Caki2 (cell line): ENCODE data around the gene B3GNT9. TPM values are rescaled to one million over a fixed set of nuclear protein-coding genes. Genes with fewer than 3 reads are reported as not detected.
"Not testable (repeated sequence)": the region's sequence is repeated elsewhere in the genome, so short reads cannot be mapped to it uniquely, and the experiment has no call there.

ENCODE experiments used
- DNase-seq: peaks from one replicate; pipeline ENCODE4 v3.0.0-alpha.2; 2015; ENCODE audit warnings: low read depth
- in situ Hi-C: cut with HindIII; loops from 2 replicates; pipeline ENCODE4 v1.10.0; 2016; ENCODE audit warnings: low sequenced_read_pairs, low pct_unique_long_range_greater_than_20kb, mixed read lengths
- total RNA-seq: library from RNA; depleted of rRNA; stranded (reverse); fragments of >200 nt; shearing (Covaris generic); gene quantifications from 2 replicates; pipeline ENCODE4 v1.2.3, GENCODE V29; 2014; ENCODE audit warnings: low replicate concordance

The B3GNT9 gene
- total RNA-seq, 1 experiment from 2014 or later = 1.1 TPM

DNA sequence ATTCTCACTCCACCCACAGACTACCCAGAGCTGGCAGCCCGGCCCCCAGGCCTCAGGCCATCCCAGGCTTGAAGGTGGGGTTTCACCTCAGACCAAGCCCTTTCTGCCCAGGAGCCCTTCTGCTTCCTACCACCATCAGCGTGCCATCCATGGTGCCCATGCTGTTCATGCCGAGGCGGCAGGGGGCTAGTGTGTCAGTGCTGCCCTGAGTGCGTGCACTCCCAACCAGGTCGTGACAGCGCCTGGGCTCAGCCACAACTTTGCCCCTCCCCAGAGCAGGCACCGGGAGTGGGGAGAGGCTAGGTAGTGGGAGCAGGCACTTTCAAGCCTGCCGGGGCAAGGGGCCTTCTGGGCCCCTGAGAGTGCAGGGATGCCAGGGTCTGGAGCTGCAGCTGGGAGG is 8.5 kb downstream of the B3GNT9 start:
- no peak for DNase-seq
- in situ Hi-C loops = no loop called here

DNA sequence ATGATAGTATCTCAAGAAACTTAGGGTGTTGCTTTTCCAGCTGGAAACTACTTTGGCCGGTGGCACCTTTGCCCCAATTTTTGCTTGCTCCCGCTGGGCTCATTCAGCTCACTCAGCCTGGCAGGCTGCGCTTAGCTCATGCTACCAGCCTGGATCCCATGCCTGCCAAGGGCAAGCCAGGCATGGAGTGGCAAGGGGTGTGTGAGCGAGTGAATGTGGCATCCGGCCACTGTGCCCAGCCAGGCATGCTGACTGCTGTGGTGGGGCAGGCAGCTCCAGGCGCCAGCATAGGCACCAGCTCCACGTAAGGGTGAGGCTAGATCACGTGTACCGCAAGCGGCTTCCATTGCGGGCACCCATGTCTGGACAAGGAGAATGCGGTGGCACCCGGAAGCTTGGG is 9.4 kb downstream of the B3GNT9 start:
- in situ Hi-C loops = no loop called here
- no peak for DNase-seq

DNA sequence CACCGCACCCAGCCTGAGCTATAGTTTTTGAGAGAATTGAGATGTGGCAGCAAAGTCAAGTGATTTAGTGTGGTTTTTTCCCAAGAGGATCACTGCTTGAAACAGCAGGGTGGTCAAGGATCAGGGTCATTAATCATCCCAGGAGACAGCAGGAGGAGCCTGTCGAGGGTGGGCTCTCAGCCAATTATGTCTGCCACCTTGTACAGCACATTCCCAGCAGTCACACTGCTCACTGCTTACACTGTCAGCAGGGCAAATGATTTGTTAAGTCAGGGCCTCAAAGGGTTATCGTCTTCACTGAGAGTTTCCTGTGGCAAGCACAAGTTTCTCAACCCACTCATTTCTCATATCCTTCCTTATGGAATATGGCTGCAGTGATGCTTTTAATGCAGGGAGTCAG is 13.2 kb downstream of the B3GNT9 start:
- DNase-seq = peak; percentile 35
- in situ Hi-C loops = no loop called here

DNA sequence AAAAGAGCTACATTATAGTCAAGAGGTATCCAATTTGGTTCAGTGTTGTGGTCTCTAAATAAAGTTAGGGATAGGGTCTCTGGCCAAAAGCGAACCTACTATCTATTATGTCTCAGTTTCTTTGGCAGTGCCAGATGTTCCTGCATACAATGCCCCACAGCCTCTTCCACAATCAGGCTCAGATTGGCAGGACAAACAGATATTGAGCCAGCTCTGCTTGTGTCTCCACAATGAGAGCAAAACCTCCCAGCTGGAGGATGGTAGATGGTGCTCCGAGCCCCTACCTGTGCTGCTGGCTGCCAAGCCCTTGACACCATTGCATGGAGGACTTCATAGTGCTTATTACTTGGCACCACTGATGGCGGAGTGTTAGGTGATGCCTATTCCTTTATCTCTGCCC is 21.4 kb downstream of the B3GNT9 start:
- in situ Hi-C loops = no loop called here
- DNase-seq = no peak

DNA sequence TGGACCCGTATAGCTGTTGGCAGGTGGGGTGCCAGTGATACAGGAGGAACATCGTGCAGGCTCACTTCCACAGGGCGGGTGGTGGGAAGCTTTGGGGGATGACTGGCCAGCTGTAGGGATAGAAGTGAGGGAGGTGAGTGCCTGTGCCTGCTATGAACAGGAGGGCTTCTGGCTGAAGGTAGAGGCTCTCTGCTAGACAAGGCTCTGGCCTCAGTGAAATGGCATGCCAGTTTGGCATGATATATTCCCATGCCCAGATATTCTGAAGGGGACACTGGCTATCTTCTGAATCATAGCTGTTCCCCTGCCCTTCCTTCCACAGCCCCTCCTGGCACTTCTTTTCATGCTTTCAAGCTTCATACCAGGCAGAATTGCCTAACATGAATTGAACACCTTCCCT is 21.9 kb downstream of the B3GNT9 start:
- no peak for DNase-seq
- in situ Hi-C loops = no loop called here

DNA sequence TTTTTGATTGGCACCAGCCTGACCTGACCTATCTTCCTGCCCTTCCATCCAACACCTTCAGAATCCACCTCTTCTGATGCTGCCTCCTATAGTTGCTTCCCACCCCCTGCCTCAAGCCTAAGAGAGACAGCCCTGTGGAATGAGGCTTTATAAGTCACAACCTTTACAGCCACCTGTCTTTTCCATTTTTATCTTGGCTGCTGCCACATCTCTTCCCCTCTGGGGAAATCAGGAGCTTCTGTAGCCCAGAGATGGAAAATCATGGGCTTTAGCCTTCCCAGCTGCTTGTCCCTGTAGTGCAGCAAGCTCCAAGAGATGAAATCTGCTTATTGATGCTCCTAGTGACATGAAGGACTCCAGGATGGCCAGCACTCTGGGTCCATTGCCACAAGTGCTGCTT is 22.4 kb downstream of the B3GNT9 start:
- in situ Hi-C loops = no loop called here
- DNase-seq = no peak

DNA sequence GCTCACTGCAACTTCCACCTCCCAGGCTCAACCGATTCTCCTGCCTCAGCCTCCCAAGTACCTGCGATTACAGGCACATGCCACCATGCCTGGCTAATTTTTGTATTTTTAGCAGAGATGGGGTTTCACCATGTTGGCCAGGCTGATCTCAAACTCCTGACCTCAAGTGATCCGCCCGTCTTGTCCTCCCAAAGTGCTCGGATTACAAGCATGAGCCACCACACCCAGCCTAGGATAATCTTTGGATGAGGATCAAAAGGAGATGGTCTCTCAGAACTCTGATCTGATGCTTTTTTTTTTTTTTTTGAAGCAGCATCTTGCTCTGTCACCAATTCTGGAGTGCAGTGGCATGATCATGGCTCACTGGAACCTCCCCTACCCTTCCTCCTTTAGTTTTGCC is 28.0 kb downstream of the B3GNT9 start:
- DNase-seq, in situ Hi-C loops: not testable (repeated sequence)

DNA sequence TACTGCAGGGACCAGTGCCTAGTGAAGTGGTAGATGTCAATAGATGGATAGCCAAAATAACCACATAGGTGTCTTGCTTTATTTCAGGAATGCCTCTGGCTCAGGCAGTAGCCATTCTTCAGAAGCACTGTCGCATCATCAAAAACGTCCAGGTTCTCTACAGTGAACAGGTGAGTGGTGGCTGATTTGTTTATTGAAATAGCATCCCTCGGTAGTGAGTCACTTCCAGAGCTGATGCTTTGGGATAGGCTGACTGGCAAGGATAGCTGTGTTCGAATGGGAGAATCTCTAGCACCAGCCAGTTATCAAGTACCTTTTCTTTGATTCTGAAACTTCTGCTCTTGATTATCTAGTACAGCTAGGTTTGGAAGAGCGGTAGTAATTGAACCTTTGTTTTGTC is 30.8 kb downstream of the B3GNT9 start:
- DNase-seq = no peak
- in situ Hi-C loops = no loop called here

DNA sequence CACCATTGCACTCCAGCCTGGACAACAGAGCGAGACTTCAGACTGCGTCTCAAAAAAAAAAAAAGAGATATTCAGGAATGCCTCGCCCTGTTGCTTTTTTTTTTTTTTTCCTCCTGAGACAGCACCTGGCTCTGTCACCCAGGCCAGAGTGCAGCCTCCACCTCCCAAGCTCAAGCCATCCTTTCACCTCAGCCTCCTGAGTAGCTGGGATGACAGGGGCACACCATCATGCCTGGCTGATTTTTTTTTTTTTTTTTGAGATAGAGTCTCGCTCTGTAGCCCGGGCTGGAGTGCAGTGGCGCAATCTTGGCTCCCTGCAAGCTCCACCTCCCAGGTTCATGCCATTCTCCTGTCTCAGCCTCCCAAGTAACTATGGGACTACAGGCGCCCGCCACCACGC is 33.1 kb downstream of the B3GNT9 start:
- in situ Hi-C loops = no loop called here
- DNase-seq = no peak

DNA sequence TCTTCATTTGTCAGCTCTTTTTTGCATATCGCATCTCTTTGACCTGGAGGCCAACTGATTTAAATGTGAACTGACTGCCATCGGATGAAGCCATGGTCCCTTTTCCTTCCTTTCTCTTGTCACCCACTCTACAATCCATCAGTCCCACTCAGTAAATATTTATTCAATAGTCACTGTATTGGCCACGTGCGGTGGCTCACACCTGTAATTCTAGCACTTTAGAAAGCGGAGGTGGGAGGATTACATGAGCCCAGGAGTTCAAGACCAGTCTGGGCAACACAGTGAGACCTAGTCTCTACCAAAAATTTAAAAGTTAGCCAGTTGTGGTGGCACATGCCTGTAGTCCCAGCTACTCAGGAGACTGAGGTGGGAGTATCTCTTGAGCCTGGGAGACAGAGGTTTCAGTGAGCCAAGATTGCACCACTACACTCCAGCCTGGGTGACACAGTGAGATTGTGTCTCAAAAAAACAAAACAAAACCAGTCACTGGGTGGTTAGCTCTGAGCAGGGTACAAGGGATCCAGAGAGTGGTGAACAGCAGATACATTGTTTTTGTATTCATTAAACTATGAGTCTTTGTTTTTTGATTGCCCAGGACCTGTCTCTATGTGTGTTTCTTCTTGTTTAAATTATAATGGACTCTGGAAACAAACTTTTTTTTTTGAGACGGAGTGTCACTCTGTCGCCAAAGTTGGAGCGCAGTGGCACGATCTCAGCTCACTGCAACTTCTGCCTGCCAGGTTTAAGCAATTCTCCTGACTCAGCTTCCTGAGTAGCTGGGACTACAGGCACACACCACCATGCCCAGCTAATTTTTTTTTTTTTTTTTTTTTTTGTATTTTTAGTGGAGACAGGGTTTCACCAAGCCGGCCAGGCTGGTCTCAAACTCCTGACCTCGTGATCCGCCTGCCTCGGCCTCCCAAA is 34.1 kb downstream of the B3GNT9 start:
- in situ Hi-C loops = no loop called here

DNA sequence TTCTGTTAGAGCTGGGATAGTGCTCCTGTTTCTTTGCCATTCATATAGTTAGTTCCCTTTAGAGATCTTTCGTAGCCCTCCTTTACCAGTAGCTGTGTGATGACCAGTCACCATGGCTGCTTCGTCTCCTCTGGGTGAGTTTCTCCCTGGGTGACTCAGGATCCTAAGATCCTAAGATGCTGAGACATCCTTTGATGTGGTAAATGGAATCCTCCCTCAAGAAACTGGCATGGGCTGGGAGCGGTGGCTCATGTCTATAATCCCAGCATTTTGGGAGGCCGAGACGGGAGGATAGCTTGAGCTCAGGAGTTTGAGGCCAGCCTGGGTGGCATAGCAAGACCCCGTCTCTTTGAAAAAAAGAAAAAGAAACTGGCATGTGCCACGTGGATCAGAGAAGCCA is 35.2 kb downstream of the B3GNT9 start:
- DNase-seq = peak; percentile 66
- in situ Hi-C loops = no loop called here

More for the DNA sequence above, 34.1 kb downstream of the B3GNT9 start:
- DNase-seq = no peak

DNA sequence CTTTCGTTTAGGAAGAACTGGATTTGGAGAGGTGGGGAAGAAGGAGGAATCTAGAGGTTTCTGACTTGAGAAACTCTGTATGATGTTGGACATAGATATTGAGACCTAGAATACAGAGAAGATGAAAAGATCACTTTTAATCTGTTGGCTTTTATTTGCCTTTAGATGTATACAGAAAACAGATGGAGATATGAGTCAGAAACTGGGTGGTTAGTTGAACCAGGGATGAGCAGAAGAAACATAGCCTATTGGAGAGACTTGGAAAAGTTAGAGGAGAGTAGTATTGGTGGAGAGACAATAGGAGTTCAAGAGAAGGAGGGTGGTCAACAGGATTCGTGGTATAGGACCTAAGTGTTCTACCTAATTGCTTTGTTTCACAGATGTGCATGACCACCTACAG is 36.0 kb downstream of the B3GNT9 start:
- DNase-seq = no peak

DNA sequence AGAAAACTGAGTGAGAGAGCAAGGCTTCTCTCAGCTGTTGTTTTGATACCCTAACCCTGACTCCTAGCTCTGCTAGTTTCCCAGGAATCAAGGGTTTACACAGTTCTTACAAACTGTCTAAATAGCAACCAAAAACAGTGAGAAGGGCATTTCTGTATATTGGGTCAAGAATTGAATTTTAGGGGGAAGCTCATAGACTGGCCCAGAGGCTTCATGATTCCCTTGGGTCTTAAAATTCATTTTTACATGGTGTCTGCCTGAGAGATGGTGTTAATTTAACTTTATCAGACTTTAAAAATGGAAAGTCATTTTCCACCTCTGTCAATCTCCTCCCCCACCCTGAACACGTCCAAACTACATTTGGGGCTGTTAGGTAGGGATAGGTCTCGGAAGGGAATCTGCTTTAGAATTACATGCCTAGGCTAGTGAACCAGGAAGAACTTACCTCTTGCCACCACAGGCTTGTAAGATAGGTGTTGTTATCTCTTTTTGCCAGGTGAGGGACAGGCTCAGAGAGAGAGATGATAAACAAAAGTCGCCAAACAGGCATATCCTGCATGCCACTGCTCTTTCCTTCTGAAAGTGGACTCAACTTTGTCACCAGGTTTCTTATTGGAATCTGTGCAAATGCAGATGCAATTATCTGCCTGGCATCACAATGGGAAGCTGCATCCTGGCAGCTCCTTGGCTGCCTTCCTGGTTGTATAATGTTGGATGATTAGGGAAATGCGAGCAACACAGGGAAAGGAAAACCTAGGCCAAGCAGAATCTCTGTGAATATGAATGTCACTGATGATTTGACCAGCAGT is 38.0 kb downstream of the B3GNT9 start:
- DNase-seq = no peak
- in situ Hi-C loops = no loop called here

More for the DNA sequence above, 36.0 kb downstream of the B3GNT9 start:
- in situ Hi-C loops = no loop called here

DNA sequence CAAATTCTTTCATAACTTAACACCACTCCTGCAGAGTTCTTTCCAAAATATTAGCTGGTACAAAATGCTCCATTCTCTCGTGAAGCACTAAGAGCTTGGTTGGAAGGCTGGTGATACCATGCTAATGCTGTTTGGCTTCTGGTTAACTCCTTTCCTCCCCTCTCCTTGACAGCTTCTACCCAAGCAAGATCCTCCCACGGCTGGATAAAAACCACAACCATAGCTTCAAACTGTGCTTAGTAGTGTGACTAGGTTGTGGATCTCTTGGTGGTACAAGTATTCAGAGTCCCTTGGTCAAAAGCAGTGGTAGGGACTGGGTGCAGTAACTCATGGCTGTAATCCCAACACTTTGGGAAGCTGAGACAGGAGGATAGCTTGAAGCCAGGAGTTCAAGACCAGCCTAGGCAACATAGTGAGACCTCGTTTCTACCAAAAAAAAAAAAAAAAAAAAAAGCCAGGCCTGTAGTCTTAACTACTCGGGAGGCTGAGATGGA is 38.8 kb downstream of the B3GNT9 start:
- in situ Hi-C loops = no loop called here
- no peak for DNase-seq

DNA sequence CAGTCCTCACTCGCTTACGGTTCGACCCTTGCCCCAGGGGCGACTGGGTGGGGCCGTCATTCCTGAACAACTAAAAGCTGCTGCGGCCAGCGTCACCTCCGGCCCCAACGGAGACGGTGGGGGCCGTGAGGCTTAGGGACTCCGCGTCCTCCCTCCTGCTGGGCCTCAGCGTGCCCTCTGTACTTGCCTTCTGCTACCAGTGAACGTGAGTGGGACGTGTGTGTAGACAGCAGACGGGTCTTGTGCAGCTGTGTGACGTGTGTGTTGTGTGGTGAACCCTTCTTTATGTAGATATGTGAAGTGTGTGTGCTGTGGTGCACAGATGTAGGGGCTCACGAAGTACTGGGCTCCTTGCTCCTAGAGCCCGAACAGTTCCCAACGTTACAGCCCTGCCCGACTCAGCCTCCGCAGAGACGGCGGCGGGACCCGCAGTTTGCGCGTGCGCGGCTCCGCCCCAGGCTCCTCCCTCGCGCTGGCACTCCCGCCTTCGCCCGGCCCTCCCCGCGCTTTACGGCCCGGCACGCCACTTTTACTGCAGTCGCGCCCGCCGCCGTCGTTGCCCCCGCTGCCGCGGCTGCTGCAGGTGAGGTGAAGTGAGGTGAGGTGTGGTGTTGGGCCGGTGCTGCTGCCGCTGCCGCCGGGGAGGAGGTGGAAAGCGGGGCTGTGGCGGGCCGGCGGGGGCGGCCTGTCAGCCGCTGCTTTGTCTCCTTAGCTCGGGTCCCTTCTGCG is 41.2 kb downstream of the B3GNT9 start, which contains the start of gene PHAF1:
Gene PHAF1 (plus strand): TSS at position 535 of the 729 bp plus-strand sequence. CDS start 235 bp downstream, outside the sequence.
- DNase-seq = peak; percentile 89
- in situ Hi-C loops = no loop called here

DNA sequence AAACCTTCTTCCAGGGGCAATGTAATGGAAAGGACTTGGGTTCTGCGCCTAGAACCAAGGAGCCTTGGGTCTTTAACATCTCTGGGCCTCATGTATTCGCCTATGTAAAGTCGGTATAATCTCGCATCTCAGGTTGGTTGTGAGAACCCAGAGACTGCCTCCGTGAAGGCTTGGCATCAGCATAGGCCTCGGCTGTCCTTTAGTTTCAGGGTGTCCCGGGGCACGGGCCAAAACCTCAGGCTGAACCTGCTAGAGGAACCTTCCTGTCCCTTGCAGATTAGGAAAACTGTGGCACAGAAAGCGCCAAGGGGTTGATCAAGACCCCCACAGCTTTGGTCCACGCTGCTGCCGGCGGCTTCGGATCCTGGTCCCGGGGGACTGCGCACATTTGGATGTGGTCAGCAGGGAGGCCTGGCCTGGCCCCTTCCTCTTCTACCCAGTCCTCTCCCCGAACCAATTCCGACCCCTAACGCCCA is 41.8 kb downstream of the B3GNT9 start:
- DNase-seq = no peak
- in situ Hi-C loops = no loop called here

DNA sequence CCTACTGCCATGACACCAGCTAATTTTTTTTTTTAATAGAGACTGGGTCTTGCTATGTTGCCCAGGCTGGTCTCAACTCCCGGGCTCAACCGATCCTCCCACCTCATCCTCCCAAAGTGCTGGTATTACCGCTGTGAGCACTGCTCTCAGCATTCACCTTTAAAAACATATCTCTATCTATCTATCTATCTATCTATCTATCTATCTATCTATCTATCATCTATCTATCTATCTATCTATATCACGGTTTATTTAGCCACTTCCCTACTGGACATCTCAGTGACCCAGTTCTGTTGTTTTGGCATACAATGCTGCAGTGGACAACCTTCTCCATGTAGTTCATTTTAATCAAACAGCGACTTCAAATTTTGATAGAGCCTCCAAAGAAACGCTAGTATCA is 42.3 kb downstream of the B3GNT9 start:
- in situ Hi-C loops = no loop called here
- no peak for DNase-seq

DNA sequence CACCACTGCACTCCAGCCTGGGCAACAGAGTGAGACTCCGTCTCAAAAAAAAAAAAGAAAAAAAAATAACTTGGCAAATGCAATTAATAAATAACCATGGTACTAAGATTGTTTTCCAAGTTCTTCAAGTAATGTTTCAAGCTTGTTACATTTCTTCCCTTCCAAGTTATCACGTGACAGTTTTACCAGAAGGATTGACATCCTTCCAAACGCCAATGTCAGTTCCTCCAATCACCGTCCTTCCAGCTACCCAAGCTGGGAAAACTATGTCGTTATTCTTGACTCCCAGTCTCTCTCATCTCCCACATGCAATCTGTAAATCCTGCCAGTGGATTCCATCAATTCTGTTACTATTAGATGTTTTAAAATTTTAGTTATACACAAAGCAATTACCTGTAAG is 44.9 kb downstream of the B3GNT9 start:
- DNase-seq = no peak

More for the DNA sequence above, 44.9 kb downstream of the B3GNT9 start:
- in situ Hi-C loops = no loop called here
